Activated T-cell treated with anti-CD3 and anti-CD28 coated beads, Interleukin-2, amount 50 U/mL, for 48 hours (primary cell): ENCODE results near the gene ATP11C.
"Not testable (repeated sequence)": the region's sequence is repeated elsewhere in the genome, so short reads cannot be mapped to it uniquely, and the experiment has no call there.

ENCODE experiments used
- DNase-seq, 2 experiments: peaks; one replicate each; pipeline ENCODE4 v3.0.0-alpha.2; 2020

The ATP11C gene

GRCh38 chrX:139924069-139924695 is 8.7 kb downstream of the ATP11C start:
- no peak for DNase-seq

- DNase-seq, result not testable (repeated sequence)
Observed at GRCh38 chrX:139921142-139921541, 11.7 kb downstream of the ATP11C start.

- no peak for DNase-seq
Observed at GRCh38 chrX:139920316-139920715, 12.5 kb downstream of the ATP11C start.

GRCh38 chrX:139914421-139914820 is 18.4 kb downstream of the ATP11C start:
- no peak for DNase-seq

GRCh38 chrX:139909712-139910111 is 23.1 kb downstream of the ATP11C start:
- no peak for DNase-seq

- no peak for DNase-seq
Observed at GRCh38 chrX:139907078-139907477, 25.8 kb downstream of the ATP11C start.

GRCh38 chrX:139905743-139906142 is 27.1 kb downstream of the ATP11C start:
- DNase-seq, result no peak

GRCh38 chrX:139905051-139905450 is 27.8 kb downstream of the ATP11C start:
- no peak for DNase-seq

- no peak for DNase-seq
Observed at GRCh38 chrX:139903210-139903609, 29.6 kb downstream of the ATP11C start.

GRCh38 chrX:139902559-139902958 is 30.3 kb downstream of the ATP11C start:
- DNase-seq, result no peak

- DNase-seq, result no peak
Observed at GRCh38 chrX:139898334-139898733, 34.5 kb downstream of the ATP11C start.

- no peak for DNase-seq
Observed at GRCh38 chrX:139892512-139892911, 40.3 kb downstream of the ATP11C start.

GRCh38 chrX:139890991-139891700 is 41.7 kb downstream of the ATP11C start:
- no peak for DNase-seq

- DNase-seq, result no peak
Observed at GRCh38 chrX:139889760-139890159, 43.1 kb downstream of the ATP11C start.

GRCh38 chrX:139883984-139884383 is 48.9 kb downstream of the ATP11C start:
- no peak for DNase-seq

- DNase-seq, result no peak
Observed at GRCh38 chrX:139882299-139882698, 50.6 kb downstream of the ATP11C start.

GRCh38 chrX:139881572-139881971 is 51.3 kb downstream of the ATP11C start:
- no peak for DNase-seq

- DNase-seq, result no peak
Observed at GRCh38 chrX:139881130-139881529, 51.7 kb downstream of the ATP11C start.

- no peak for DNase-seq
Observed at GRCh38 chrX:139877710-139878414, 55.0 kb downstream of the ATP11C start.

GRCh38 chrX:139875841-139876240 is 57.0 kb downstream of the ATP11C start:
- no peak for DNase-seq

- no peak for DNase-seq
Observed at GRCh38 chrX:139869796-139870195, 63.1 kb downstream of the ATP11C start.

GRCh38 chrX:139864640-139865039 is 68.2 kb downstream of the ATP11C start:
- DNase-seq, result no peak

GRCh38 chrX:139862208-139862607 is 70.6 kb downstream of the ATP11C start:
- DNase-seq, result no peak

GRCh38 chrX:139856826-139857225 is 76.0 kb downstream of the ATP11C start:
- DNase-seq, result not testable (repeated sequence)
